ENCODE measurements around the gene ELK4.

The ELK4 gene

GRCh38 chr1:205668951-205669340 is 37.1 kb upstream of the ELK4 start:
- TF ChIP-seq REST (IDR thresholded peaks at IDR 0.05; ENCODE audit: insufficient read depth in 1 of 2, low read depth in 2 of 2, low read length in 2 of 2) (no peak), POLR2AphosphoS5 (IDR thresholded peaks at IDR 0.05; ENCODE audit: low read depth, low read length) (no peak), SIN3A (IDR thresholded peaks at IDR 0.05; ENCODE audit: borderline replicate concordance, insufficient read depth, low read length) (no peak), TAF1 (IDR thresholded peaks at IDR 0.05; ENCODE audit: borderline replicate concordance, insufficient read depth, low read length) (no peak), FOXP2 (optimal IDR thresholded peaks at IDR 0.05; ENCODE audit: borderline replicate concordance, extremely low read depth, extremely low read length, insufficient read depth) (no peak)

GRCh38 chr1:205667909-205668643 is 36.3 kb upstream of the ELK4 start:
- no peak for TF ChIP-seq SIN3A (IDR thresholded peaks at IDR 0.05; ENCODE audit: borderline replicate concordance, insufficient read depth, low read length)
- no peak for TF ChIP-seq FOXP2 (optimal IDR thresholded peaks at IDR 0.05; ENCODE audit: borderline replicate concordance, extremely low read depth, extremely low read length, insufficient read depth)
- no peak for TF ChIP-seq REST (IDR thresholded peaks at IDR 0.05; ENCODE audit: insufficient read depth in 1 of 2, low read depth in 2 of 2, low read length in 2 of 2)
- TF ChIP-seq TAF1 (IDR thresholded peaks at IDR 0.05; ENCODE audit: borderline replicate concordance, insufficient read depth, low read length) = no peak
- TF ChIP-seq POLR2AphosphoS5 (IDR thresholded peaks at IDR 0.05; ENCODE audit: low read depth, low read length) = no peak

- TF ChIP-seq FOXP2 (optimal IDR thresholded peaks at IDR 0.05; ENCODE audit: borderline replicate concordance, extremely low read depth, extremely low read length, insufficient read depth) = no peak
- no peak for TF ChIP-seq POLR2AphosphoS5 (IDR thresholded peaks at IDR 0.05; ENCODE audit: low read depth, low read length)
- TF ChIP-seq REST (IDR thresholded peaks at IDR 0.05; ENCODE audit: insufficient read depth in 1 of 2, low read depth in 2 of 2, low read length in 2 of 2) = no peak
- no peak for TF ChIP-seq SIN3A (IDR thresholded peaks at IDR 0.05; ENCODE audit: borderline replicate concordance, insufficient read depth, low read length)
- no peak for TF ChIP-seq TAF1 (IDR thresholded peaks at IDR 0.05; ENCODE audit: borderline replicate concordance, insufficient read depth, low read length)
These were observed 34.8 kb upstream of the ELK4 start for GRCh38 chr1:205666372-205667166.

- no peak for TF ChIP-seq REST (IDR thresholded peaks at IDR 0.05; ENCODE audit: insufficient read depth in 1 of 2, low read depth in 2 of 2, low read length in 2 of 2)
- no peak for TF ChIP-seq SIN3A (IDR thresholded peaks at IDR 0.05; ENCODE audit: borderline replicate concordance, insufficient read depth, low read length)
- no peak for TF ChIP-seq POLR2AphosphoS5 (IDR thresholded peaks at IDR 0.05; ENCODE audit: low read depth, low read length)
- no peak for TF ChIP-seq FOXP2 (optimal IDR thresholded peaks at IDR 0.05; ENCODE audit: borderline replicate concordance, extremely low read depth, extremely low read length, insufficient read depth)
These were observed 33.6 kb upstream of the ELK4 start for GRCh38 chr1:205665201-205666045.
